Heart left ventricle (tissue), 13 donors: Measurements from ENCODE around the gene HIC1.

Experiments used
- CTCF ChIP-seq, 12 donors: fragments of 200-600 bp; sonication (generic) in 4 of 12; IDR thresholded peaks; one replicate each; pipeline versions ENCODE4 v1.5.0 to v1.8.0; 2018 to 2022; ENCODE audit warnings: antibody characterized with exemption in 12 of 12, mild to moderate bottlenecking in 5 of 12
- POLR2A ChIP-seq, 2 donors: fragments of 450-650 bp; IDR thresholded peaks; one replicate each; pipeline ENCODE4 v1.6.1; 2017; ENCODE audit warnings: antibody characterized with exemption in 2 of 2, mild to moderate bottlenecking in 2 of 2, moderate library complexity in 2 of 2
- donor health status: ischemic (EF 13 %, LVEDD 7.1; RV severe dilation, severe dysfunction).
- donor health status: DM: no; HTN: yes; CAD: no.
- donor health status: DM: no; HTN: no; CAD: no.
- donor health status: ischemic (EF 25% LVEDD 6.9; RV normal size, moderate dysfunction).
- donor health status: ischemic (EF 25% LVEDD 5.7; RV mildly dilated, moderate dysfunction).
- donor health status: ischemic (EF 35%, LVEDD 5.7; RV mildly dilated, moderate dysfunction).
- donor health status: nonischemic (EF 11% LVEDD 7.7; RV severe dilation, severe dysfunction).
- donor health status: DM: yes; HTN: yes; CAD: no.
- donor health status: PGD.
- donor health status: ischemic (EF 29% LVEDD 5.4; RV normal size, mild dysfunction).
- donor health status: nonischemic (EF 23%, LVEDD 6.1; RV moderate dilation, normal function).

GRCh38 chr17:2084766-2085647, 30.1 kb downstream of the HIC1 start:
- TF ChIP-seq CTCF (IDR thresholded peaks at IDR 0.05): no peak
- TF ChIP-seq POLR2A (IDR thresholded peaks at IDR 0.05): no peak
